COLO829 (cell line): ENCODE measurements around the gene CYB5A.
"Not testable (repeated sequence)": the region's sequence is repeated elsewhere in the genome, so short reads cannot be mapped to it uniquely, and the experiment has no call there.

Experiments used
- DNase-seq: peaks from one replicate; pipeline ENCODE4 v3.0.0; 2012; ENCODE audit warnings: low spot score

The CYB5A gene, protein sequence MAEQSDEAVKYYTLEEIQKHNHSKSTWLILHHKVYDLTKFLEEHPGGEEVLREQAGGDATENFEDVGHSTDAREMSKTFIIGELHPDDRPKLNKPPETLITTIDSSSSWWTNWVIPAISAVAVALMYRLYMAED

GRCh38 chr18:74291771-74292540 lies at the start of gene CYB5A:
CYB5A (minus strand) TSS chr18:74291963; CDS start chr18:74291875, 88 bp downstream.
- peak; percentile 96 for DNase-seq

DNA sequence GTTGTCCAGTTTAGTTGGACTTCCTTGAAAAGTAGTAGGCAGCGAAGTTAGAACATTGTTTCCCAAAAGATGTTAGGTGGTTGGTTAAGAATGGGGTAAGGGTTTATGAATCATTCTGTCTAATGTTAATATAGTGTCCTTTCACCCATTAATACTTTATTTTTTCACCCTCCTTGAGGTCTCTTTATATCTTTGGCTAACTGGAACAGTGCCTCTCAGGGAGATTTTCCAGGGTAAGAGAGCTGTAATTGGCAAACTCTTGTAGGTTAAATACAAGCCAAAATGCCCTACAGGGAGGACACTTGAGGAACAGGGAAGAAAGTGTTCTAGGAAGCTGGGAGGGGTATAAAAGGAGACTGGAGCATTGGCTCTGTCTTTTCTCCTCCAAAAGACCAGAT lies 46.1 kb upstream of the CYB5A start:
- no peak for DNase-seq

GRCh38 chr18:74337155-74337911 lies 45.6 kb upstream of the CYB5A start:
- DNase-seq, result no peak

- DNase-seq, result no peak
These were observed 44.9 kb upstream of the CYB5A start for GRCh38 chr18:74336656-74337055.

- DNase-seq, result no peak
These were observed 42.6 kb upstream of the CYB5A start for GRCh38 chr18:74334242-74334893.

GRCh38 chr18:74333091-74333490 lies 41.3 kb upstream of the CYB5A start:
- DNase-seq, result no peak

DNA sequence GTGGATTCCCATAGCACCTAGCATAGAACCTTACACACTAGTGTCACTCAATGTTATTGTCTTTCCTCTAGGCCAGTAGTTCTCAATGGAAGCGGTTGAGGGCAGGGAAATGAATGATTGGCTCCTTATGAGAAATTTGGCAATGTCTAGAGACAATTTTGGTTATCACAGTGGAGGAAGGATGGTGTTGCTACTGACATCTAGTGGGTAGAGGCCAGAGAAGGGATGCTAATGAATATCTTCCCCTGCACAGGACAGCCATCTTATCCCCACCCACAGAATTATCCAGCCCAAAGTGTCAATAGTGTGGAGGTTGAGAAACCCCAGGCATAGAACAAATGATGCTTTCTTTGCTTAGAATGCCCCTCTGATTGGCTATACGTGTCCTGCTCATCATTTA lies 39.6 kb upstream of the CYB5A start:
- peak; percentile 10 for DNase-seq

DNA sequence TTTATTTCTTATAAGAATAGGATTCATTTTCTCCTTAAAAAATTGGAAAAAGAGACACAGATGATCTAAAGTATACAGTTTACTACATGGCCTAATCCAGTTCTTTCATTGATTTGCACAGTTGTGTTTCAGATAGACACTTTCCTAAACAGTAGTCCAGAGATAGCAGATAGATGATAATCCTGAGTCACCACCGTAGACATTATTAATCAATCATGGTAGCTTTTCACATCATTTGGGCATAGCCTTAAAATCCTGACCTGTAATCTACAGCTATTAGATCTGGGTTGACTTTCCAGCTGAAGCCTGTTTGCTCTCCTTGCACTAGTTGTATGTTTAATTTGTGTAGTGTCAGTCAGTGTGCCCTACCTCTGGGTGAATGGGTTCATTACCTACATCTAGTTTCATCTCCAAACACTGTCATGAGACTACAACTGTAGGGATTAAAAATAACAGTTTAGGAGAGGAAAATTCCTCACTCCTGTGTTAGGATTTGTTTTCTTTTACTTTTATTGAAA lies 38.0 kb upstream of the CYB5A start:
- DNase-seq, result no peak

GRCh38 chr18:74328206-74328605 lies 36.4 kb upstream of the CYB5A start:
- DNase-seq, result no peak

DNA sequence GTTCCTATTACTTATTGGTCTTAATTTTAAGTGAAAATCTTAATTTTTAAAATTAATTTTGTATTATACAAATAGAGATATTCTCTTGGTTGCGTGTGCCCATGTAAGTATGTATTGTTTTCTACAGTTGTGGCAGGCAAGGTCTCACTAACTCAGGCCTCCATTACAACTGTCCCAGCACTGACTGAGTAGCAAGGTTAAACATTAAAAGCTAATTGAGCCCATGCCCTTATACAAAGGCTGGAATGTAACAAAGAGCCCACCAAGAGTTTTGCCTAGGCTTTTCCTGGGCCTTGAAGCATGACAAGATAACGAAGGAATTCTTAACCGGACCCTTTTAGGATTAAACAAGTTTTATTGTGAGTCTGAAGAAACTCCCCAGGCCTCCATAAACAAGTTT lies 35.0 kb upstream of the CYB5A start:
- DNase-seq, result not testable (repeated sequence)

DNA sequence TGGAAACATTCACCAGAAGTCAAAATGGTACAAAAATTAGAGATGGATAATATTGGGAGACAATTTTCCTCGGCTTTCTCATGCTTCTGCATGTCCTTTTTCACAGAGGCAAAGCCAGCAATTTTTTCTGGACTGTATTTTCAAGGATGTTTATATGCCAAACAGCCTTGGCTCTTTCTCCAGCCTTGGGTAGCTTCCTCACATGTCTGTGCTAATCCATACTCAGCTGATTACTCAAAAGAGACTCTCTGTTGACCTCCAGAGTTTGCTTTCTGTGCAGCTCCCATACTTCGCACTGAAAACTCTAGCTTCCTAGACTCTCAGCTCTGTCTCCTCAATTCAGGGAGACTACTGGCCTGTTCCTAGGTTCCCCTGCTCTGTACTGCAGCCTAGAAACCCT lies 34.5 kb upstream of the CYB5A start:
- no peak for DNase-seq

DNA sequence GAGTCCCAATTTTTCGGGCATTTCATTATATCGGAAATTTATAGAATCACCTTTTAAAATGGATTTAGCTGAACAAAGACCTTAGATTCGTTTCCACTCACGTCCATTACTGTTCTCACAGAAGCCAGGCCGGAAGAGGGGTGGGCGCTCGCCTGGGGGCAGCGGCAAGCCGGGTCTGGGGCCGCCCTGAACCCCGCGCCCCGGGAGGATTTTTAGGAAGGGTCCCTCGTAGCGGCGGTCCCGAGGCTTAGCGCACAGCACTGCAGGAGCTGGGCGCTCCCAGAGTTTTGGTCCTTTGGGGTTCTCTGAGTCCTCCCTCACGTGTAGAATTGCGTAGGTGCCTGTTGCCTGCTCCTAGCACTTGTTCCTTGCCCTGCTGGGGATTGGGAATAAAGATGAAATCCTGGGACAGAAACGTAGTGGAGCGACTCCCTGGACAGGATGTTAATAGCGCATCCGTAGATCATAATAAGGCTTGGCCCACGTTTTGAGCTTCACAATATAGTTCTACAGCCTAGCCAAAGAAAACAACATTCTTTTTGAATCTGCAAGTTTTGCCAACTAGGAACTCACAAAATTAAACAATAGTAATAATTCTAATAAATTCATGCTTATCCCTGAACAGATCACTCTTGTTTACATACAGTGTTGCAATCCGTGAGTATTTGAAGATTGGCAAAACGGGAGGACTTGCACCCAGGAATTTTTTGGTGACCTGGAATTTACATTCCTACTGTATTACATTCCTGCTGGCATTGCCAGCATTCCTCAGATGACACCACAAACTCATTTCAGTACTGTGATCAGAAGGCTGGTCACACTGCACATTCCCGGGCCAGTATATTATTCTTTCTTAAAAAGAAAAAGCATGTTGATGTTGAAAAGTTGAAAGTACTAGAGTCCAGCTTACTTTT lies 24.8 kb upstream of the CYB5A start:
- no peak for DNase-seq

- DNase-seq, result no peak
These were observed 23.9 kb upstream of the CYB5A start, which contains the start of gene C18orf63 for GRCh38 chr18:74315464-74316256. C18orf63 (plus strand) TSS chr18:74315839; CDS start chr18:74317866, 2,027 bp downstream.

GRCh38 chr18:74314759-74315463 lies 23.1 kb upstream of the CYB5A start:
- no peak for DNase-seq

DNA sequence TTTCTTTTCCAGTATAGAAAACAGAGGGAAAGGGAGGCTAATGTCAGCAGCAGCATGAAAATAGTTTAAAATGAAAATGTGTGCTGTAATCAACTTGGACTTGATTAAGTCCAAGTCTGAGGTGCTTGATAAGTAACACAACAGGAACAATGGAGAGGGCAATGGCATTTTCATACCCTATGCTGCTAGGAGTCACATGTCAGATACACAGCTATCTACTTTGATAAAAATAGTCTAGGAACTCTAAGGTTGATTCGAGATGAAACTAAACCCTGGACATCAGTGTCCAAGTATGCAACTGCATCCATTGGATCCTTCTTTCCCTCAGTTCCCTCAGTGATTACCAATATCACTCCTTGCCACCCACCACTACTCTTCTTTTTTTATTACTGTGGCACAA lies 19.2 kb upstream of the CYB5A start:
- DNase-seq, result no peak

DNA sequence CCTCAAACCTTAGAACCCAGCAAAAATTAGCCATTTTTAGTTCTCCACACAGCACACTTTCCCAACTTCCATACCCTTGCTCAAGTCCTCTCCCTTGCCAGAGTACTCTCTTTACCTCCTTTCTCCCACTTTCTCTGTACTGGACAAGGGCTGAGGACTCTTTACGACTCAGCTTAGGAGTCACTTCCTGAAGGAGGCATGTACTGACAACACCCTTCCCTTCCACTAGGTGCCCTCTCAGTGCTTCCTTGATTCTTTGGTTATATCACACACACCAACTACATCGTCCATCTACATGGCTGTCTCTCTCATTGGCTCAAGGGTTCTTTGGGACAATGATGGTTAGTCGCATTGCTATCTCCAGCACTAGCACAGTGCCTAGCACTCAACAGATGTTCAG lies 18.6 kb upstream of the CYB5A start:
- DNase-seq, result no peak

DNA sequence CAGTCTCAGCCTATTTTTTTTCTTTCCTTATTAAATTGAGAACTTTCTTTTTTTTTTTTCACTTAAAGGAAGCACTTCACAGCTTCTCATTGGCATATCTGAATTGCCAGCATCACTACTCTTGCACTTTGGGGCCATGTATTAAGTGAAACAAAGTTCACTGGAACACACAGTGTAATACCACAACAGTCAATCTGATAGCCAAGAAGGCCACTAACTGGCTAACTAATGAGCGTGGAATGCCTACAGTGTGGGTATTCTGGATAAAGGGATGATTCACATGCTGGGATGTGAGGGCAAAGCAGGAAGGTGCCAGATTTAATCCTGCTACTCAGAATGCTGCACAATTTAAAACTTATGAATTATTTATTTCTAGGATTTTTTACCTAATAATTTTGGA lies 12.2 kb upstream of the CYB5A start:
- DNase-seq, result no peak

GRCh38 chr18:74303306-74303705 lies 11.5 kb upstream of the CYB5A start:
- DNase-seq, result no peak

GRCh38 chr18:74299746-74300145 lies 8.0 kb upstream of the CYB5A start:
- no peak for DNase-seq

GRCh38 chr18:74299162-74299561 lies 7.4 kb upstream of the CYB5A start:
- DNase-seq, result no peak
